ENCODE data around the gene TICAM1. TPM values are rescaled to one million over a fixed set of nuclear protein-coding genes. Genes with fewer than 3 reads are reported as not detected.
"Not testable (repeated sequence)": the region's sequence is repeated elsewhere in the genome, so short reads cannot be mapped to it uniquely, and the experiment has no call there.

The TICAM1 gene
- total and polyA plus RNA-seq, 2 donors, result 0.66 to 4.7 TPM

GRCh38 chr19:4816202-4816949 is 15.1 kb downstream of the TICAM1 start:
- H3K9me3 ChIP-seq (ENCODE audit: control insufficient read depth in 2 of 2, insufficient read depth in 1 of 2, low read length in 1 of 2), result peaks cover 0 to 3% of the 10 kb centered on the region in 2 donors
- no peak overlapping the region for H3K4me3 ChIP-seq (ENCODE audit: low read length in 2 of 2)
- DNase-seq (ENCODE audit: low read depth in 6 of 9, low spot score in 9 of 9), result no peak
- WGBS, result 94% methylated on average over 35 of the region's 35 CpGs
- H3K27ac ChIP-seq (ENCODE audit: low read depth in 1 of 2, low read length in 1 of 2), result peak overlapping the region in 1 of 2 donors; percentile 28
- H3K27me3 ChIP-seq (ENCODE audit: control insufficient read depth in 2 of 2, insufficient read depth in 1 of 2, low read length in 1 of 2), result no peaks in the 10 kb centered on the region
- H3K4me1 ChIP-seq (ENCODE audit: control insufficient read depth in 2 of 2, insufficient read depth in 2 of 2, low read length in 2 of 2), result peaks cover 4 to 5% of the 10 kb centered on the region in 2 donors
- H3K36me3 ChIP-seq (ENCODE audit: control insufficient read depth in 2 of 2, insufficient read depth in 2 of 2, low read length in 1 of 2), result peaks cover 7 to 20% of the 10 kb centered on the region in 2 donors

GRCh38 chr19:4815426-4816201 is 15.9 kb downstream of the TICAM1 start:
- Histone ChIP-seq H3K9me3 (ENCODE audit: control insufficient read depth in 2 of 2, insufficient read depth in 1 of 2, low read length in 1 of 2) (peaks cover 0 to 4% of the 10 kb centered on the region in 2 donors), H3K27me3 (ENCODE audit: control insufficient read depth in 2 of 2, insufficient read depth in 1 of 2, low read length in 1 of 2) (no peaks in the 10 kb centered on the region), H3K4me1 (ENCODE audit: control insufficient read depth in 2 of 2, insufficient read depth in 2 of 2, low read length in 2 of 2) (peaks cover 4 to 5% of the 10 kb centered on the region in 2 donors), H3K27ac (ENCODE audit: low read depth in 1 of 2, low read length in 1 of 2) (peak overlapping the region in 1 of 2 donors; percentile 28), H3K36me3 (ENCODE audit: control insufficient read depth in 2 of 2, insufficient read depth in 2 of 2, low read length in 1 of 2) (peaks cover 7 to 20% of the 10 kb centered on the region in 2 donors), H3K4me3 (ENCODE audit: low read length in 2 of 2) (peak overlapping the region; percentile 9 to 28)
- 35% methylated on average over 28 of the region's 28 CpGs for WGBS
- DNase-seq (ENCODE audit: low read depth in 6 of 9, low spot score in 9 of 9), result peak; percentile 60 to 92 (median 83)

GRCh38 chr19:4814625-4815425 is 16.7 kb downstream of the TICAM1 start:
- Histone ChIP-seq H3K27me3 (ENCODE audit: control insufficient read depth in 2 of 2, insufficient read depth in 1 of 2, low read length in 1 of 2) (no peaks in the 10 kb centered on the region), H3K9me3 (ENCODE audit: control insufficient read depth in 2 of 2, insufficient read depth in 1 of 2, low read length in 1 of 2) (peaks cover 0 to 4% of the 10 kb centered on the region in 2 donors), H3K27ac (ENCODE audit: low read depth in 1 of 2, low read length in 1 of 2) (no peak overlapping the region), H3K36me3 (ENCODE audit: control insufficient read depth in 2 of 2, insufficient read depth in 2 of 2, low read length in 1 of 2) (peaks cover 7 to 20% of the 10 kb centered on the region in 2 donors), H3K4me1 (ENCODE audit: control insufficient read depth in 2 of 2, insufficient read depth in 2 of 2, low read length in 2 of 2) (peaks cover 4 to 5% of the 10 kb centered on the region in 2 donors), H3K4me3 (ENCODE audit: low read length in 2 of 2) (no peak overlapping the region)
- 80% methylated on average over 7 of the region's 7 CpGs for WGBS
- DNase-seq (ENCODE audit: low read depth in 6 of 9, low spot score in 9 of 9), result no peak

GRCh38 chr19:4811328-4812131 is 20.0 kb downstream of the TICAM1 start:
- Histone ChIP-seq H3K4me1 (ENCODE audit: control insufficient read depth in 2 of 2, insufficient read depth in 2 of 2, low read length in 2 of 2) (peaks cover 4 to 5% of the 10 kb centered on the region in 2 donors), H3K27ac (ENCODE audit: low read depth in 1 of 2, low read length in 1 of 2) (no peak overlapping the region), H3K9me3 (ENCODE audit: control insufficient read depth in 2 of 2, insufficient read depth in 1 of 2, low read length in 1 of 2) (peaks cover 0 to 4% of the 10 kb centered on the region in 2 donors), H3K36me3 (ENCODE audit: control insufficient read depth in 2 of 2, insufficient read depth in 2 of 2, low read length in 1 of 2) (peaks cover 2 to 3% of the 10 kb centered on the region in 2 donors), H3K4me3 (ENCODE audit: low read length in 2 of 2) (no peak overlapping the region), H3K27me3 (ENCODE audit: control insufficient read depth in 2 of 2, insufficient read depth in 1 of 2, low read length in 1 of 2) (no peaks in the 10 kb centered on the region)
- DNase-seq (ENCODE audit: low read depth in 6 of 9, low spot score in 9 of 9), result peak in 7 of 9 donors; percentile 34 to 83 (median 62)
- WGBS, result 76% methylated on average over 12 of the region's 12 CpGs

- Histone ChIP-seq H3K36me3 (ENCODE audit: control insufficient read depth in 2 of 2, insufficient read depth in 2 of 2, low read length in 1 of 2) (no peaks in the 10 kb centered on the region), H3K4me1 (ENCODE audit: control insufficient read depth in 2 of 2, insufficient read depth in 2 of 2, low read length in 2 of 2) (no peaks in the 10 kb centered on the region), H3K27ac (ENCODE audit: low read depth in 1 of 2, low read length in 1 of 2) (no peak overlapping the region), H3K4me3 (ENCODE audit: low read length in 2 of 2) (no peak overlapping the region), H3K27me3 (ENCODE audit: control insufficient read depth in 2 of 2, insufficient read depth in 1 of 2, low read length in 1 of 2) (no peaks in the 10 kb centered on the region), H3K9me3 (ENCODE audit: control insufficient read depth in 2 of 2, insufficient read depth in 1 of 2, low read length in 1 of 2) (peaks cover 0 to 4% of the 10 kb centered on the region in 2 donors)
- DNase-seq (ENCODE audit: low read depth in 6 of 9, low spot score in 9 of 9), result no peak
- 76% methylated on average over 6 of the region's 6 CpGs for WGBS
These were observed 24.3 kb downstream of the TICAM1 start for GRCh38 chr19:4807188-4807587.

- Histone ChIP-seq H3K9me3 (ENCODE audit: control insufficient read depth in 2 of 2, insufficient read depth in 1 of 2, low read length in 1 of 2) (peaks cover 0 to 2% of the 10 kb centered on the region in 2 donors), H3K4me1 (ENCODE audit: control insufficient read depth in 2 of 2, insufficient read depth in 2 of 2, low read length in 2 of 2) (no peaks in the 10 kb centered on the region), H3K4me3 (ENCODE audit: low read length in 2 of 2) (no peak overlapping the region), H3K36me3 (ENCODE audit: control insufficient read depth in 2 of 2, insufficient read depth in 2 of 2, low read length in 1 of 2) (no peaks in the 10 kb centered on the region), H3K27ac (ENCODE audit: low read depth in 1 of 2, low read length in 1 of 2) (no peak overlapping the region), H3K27me3 (ENCODE audit: control insufficient read depth in 2 of 2, insufficient read depth in 1 of 2, low read length in 1 of 2) (no peaks in the 10 kb centered on the region)
- 95% methylated on average over 6 of the region's 6 CpGs for WGBS
- DNase-seq (ENCODE audit: low read depth in 6 of 9, low spot score in 9 of 9), result no peak
These were observed 25.1 kb downstream of the TICAM1 start for GRCh38 chr19:4806384-4806783.

- not testable (repeated sequence) for H3K27me3 ChIP-seq (ENCODE audit: control insufficient read depth in 2 of 2, insufficient read depth in 1 of 2, low read length in 1 of 2); DNase-seq (ENCODE audit: low read depth in 6 of 9, low spot score in 9 of 9); H3K4me3 ChIP-seq (ENCODE audit: low read length in 2 of 2); H3K27ac ChIP-seq (ENCODE audit: low read depth in 1 of 2, low read length in 1 of 2); H3K9me3 ChIP-seq (ENCODE audit: control insufficient read depth in 2 of 2, insufficient read depth in 1 of 2, low read length in 1 of 2); H3K36me3 ChIP-seq (ENCODE audit: control insufficient read depth in 2 of 2, insufficient read depth in 2 of 2, low read length in 1 of 2); H3K4me1 ChIP-seq (ENCODE audit: control insufficient read depth in 2 of 2, insufficient read depth in 2 of 2, low read length in 2 of 2)
- 95% methylated on average over 6 of the region's 6 CpGs for WGBS
These were observed 26.4 kb downstream of the TICAM1 start for GRCh38 chr19:4805140-4805539.
